T-helper 2 cell treated with Interferon-gamma antibody and Interleukin-4, amounts not matched to agents 5 μg/mL and 100 μg/mL, for 36 hours (primary cell): ENCODE measurements around the gene MAU2.

ENCODE experiments used
- DNase-seq: peaks from one replicate; pipeline ENCODE4 v3.0.0; 2021; ENCODE audit warnings: low spot score
- H3K27ac Mint-ChIP-seq: one replicate; pipeline ENCODE4 v1.8.0; 2021; ENCODE audit warnings: mild to moderate bottlenecking, mixed read lengths
- H3K27me3 Mint-ChIP-seq: one replicate; pipeline ENCODE4 v1.8.0; 2021; ENCODE audit warnings: low read depth, mixed read lengths
- H3K36me3 Mint-ChIP-seq: one replicate; pipeline ENCODE4 v1.8.0; 2021; ENCODE audit warnings: low read depth, mixed read lengths
- H3K4me1 Mint-ChIP-seq: one replicate; pipeline ENCODE4 v1.8.0; 2021; ENCODE audit warnings: low read depth, mixed read lengths
- H3K4me3 Mint-ChIP-seq: one replicate; pipeline ENCODE4 v1.8.0; 2022; ENCODE audit warnings: mild to moderate bottlenecking, moderate library complexity, mixed read lengths
- H3K9me3 Mint-ChIP-seq: one replicate; pipeline ENCODE4 v1.8.0; 2021; ENCODE audit warnings: mixed read lengths

MAU2 gene, protein sequence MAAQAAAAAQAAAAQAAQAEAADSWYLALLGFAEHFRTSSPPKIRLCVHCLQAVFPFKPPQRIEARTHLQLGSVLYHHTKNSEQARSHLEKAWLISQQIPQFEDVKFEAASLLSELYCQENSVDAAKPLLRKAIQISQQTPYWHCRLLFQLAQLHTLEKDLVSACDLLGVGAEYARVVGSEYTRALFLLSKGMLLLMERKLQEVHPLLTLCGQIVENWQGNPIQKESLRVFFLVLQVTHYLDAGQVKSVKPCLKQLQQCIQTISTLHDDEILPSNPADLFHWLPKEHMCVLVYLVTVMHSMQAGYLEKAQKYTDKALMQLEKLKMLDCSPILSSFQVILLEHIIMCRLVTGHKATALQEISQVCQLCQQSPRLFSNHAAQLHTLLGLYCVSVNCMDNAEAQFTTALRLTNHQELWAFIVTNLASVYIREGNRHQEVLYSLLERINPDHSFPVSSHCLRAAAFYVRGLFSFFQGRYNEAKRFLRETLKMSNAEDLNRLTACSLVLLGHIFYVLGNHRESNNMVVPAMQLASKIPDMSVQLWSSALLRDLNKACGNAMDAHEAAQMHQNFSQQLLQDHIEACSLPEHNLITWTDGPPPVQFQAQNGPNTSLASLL

DNA sequence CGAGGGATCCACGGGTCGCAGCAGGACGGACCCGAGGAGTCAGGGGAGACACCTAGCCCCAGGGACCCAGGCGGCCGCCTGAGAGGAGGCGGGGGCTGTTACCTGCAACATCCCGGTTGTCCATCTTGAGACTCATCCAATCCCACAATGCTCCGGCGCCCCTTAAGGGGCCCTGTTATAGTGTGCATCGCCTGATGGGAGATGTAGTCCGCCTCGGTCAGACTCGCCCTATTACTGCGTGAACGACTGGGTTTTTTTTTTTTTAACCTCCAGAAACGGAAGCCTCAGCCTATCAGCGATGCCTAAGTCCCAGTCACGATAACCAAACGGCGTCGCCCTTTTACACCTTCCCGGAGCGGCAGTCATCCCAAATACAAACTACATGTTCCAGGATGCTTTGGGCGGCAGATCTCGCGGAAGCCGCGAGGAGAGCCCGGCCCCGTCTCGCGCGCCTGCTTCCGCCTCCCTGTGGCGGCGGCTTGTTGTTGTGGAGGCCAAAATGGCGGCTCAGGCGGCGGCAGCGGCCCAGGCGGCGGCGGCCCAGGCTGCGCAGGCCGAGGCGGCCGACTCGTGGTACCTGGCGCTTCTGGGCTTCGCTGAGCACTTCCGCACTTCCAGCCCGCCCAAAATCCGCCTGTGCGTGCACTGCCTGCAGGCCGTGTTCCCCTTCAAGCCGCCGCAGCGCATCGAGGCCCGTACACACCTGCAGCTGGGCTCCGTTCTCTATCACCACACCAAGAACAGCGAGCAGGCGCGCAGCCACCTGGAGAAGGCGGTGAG, at the start of gene MAU2, which contains the start of gene SUGP1:
Gene MAU2, plus strand, starts transcription at position 469 of the 780 bp plus-strand sequence. Its CDS starts 31 bp downstream, at position 500.
Gene SUGP1, minus strand, starts transcription at position 149 of the 780 bp plus-strand sequence. Its CDS starts 13 bp downstream, at position 136.
- no peaks in the 10 kb centered on the region for H3K9me3 Mint-ChIP-seq
- H3K27ac Mint-ChIP-seq: peak within 1 kb of the TSS; percentile 99
- DNase-seq: peak; percentile 93
- H3K4me1 Mint-ChIP-seq: peaks cover 21% of the 10 kb centered on the region
- peak within 1 kb of the TSS; percentile 98 for H3K4me3 Mint-ChIP-seq
- no peaks in the 10 kb centered on the region for H3K27me3 Mint-ChIP-seq
- H3K36me3 Mint-ChIP-seq: peaks cover 32% of the 10 kb centered on the region

DNA sequence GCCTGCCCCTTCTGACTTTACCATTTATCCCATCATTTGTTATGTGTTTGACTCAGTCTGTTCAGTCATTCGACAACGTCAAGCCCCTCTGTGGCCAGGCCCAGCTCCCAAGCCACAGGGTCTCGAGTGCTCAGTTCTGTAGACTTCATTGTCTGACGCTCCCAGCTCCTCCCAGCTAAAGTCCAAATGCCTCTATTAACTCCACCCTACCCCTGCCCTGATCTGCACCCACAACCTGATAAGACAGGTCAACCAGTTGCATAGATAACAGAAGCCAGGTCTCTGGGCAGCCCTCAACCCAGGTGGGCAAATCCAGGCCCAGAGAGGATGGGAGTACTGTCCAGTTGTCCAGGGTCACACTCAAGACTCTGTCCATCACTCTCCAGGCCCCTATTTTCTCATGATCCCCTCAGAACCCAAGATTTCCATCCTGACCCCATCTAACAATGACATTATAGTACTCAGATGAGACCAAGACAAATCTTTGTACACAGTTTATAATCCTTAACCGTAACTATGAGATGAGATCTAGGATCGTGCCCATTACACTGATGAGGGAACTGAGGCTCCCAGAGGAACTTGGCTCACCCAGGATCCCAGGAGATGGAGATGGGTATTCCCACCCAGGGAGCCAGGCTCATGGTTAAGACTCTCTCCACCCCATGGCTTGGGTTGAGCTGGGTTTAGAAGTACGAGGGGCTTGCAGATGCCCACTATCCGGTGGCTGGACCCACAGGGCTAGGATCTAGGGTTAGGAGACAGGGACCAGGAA, 48.6 kb upstream of the MAU2 start:
- Mint-ChIP-seq H3K4me3 (no peak overlapping the region), H3K27ac (no peak overlapping the region), H3K4me1 (no peaks in the 10 kb centered on the region), H3K36me3 (peaks cover 9% of the 10 kb centered on the region), H3K27me3 (peaks cover 20% of the 10 kb centered on the region), H3K9me3 (no peaks in the 10 kb centered on the region)
- no peak for DNase-seq

DNA sequence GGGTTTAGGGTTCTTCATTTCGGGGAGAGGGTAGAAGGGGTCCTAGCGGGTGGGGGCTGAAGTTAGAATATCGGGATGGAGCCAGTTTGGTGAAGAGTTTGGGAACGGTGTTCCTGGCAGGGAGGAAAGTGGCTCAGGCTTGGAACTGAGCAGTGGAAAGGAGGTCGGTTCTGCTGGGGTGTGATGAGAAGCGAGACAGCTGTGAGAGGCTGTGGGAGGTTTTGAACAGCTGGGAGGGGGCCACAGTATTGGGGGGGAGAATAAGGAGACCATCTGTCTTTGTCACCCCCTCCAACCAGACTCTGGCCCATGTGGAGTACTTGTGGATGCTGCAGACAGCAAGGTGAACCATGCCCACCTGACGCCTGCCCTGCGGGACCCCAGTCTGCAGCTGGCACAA, 46.5 kb upstream of the MAU2 start:
- Mint-ChIP-seq H3K36me3 (peaks cover 15% of the 10 kb centered on the region), H3K4me3 (no peak overlapping the region), H3K4me1 (no peaks in the 10 kb centered on the region), H3K27me3 (peaks cover 20% of the 10 kb centered on the region), H3K27ac (no peak overlapping the region), H3K9me3 (no peaks in the 10 kb centered on the region)
- no peak for DNase-seq

DNA sequence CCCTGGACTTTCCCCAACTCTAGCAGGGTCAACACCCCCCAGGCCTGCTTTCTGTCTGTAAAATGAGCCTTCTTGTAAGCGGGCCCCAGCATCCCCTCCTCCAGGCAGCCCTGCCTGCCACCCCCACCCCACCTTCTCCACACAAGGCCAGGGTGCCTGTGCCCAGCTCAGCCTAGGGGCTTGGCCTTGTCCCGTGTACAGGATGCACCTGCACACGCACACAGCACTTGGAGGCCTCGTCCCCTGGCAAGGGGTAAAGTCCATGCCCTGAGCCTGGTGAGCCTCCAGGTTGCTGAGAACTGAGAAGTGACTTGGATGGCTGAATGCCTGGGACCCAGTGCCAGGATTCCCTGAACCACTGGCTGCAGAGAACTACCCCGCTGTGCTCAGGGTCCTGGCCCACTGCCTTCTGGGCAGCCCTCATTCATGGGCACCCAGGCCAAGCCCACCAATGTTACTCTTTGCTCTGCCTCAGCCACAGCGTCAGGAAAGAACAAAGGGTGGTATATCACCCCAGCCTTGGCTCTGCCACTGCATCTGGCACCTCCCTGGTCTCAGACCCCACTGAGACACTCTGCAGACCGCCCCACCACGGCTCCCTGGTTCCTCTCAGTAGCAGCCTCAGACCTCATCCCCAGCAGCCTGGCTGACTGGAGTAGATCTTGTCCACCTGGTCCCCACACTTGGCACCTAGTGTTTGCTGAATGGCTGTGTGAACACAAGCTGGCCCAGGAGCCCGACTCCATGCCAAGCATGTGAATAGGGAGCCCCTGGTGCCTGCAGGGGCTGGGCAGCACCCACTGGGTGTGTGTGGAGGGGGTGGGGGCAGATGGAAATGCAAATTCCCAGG, 45.7 kb upstream of the MAU2 start:
- Mint-ChIP-seq H3K36me3 (peaks cover 15% of the 10 kb centered on the region), H3K27me3 (peaks cover 20% of the 10 kb centered on the region), H3K4me3 (no peak overlapping the region), H3K9me3 (no peaks in the 10 kb centered on the region), H3K4me1 (no peaks in the 10 kb centered on the region), H3K27ac (no peak overlapping the region)
- DNase-seq: no peak

DNA sequence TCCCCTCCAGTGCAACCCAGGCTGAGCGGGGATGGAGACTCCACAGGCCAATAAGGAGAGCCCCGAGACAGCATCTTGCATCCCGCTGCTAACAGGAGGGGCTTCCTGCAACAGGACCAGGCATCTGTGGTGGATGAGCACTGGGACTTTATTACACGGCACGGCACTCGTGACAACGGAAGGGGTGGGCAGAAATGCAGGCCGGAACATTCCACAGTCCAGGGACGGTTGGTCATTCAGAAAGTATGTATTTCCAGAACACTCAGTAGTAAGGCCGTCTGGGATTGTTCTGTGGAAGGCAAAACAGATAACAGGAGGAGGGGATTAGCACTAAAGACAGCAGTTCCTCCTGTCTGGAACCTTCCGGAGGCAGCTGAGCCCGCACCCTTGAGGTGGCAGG, 44.2 kb upstream of the MAU2 start:
- Mint-ChIP-seq H3K36me3 (peaks cover 19% of the 10 kb centered on the region), H3K4me3 (no peak overlapping the region), H3K27ac (no peak overlapping the region), H3K9me3 (no peaks in the 10 kb centered on the region), H3K4me1 (no peaks in the 10 kb centered on the region), H3K27me3 (peaks cover 20% of the 10 kb centered on the region)
- no peak for DNase-seq

DNA sequence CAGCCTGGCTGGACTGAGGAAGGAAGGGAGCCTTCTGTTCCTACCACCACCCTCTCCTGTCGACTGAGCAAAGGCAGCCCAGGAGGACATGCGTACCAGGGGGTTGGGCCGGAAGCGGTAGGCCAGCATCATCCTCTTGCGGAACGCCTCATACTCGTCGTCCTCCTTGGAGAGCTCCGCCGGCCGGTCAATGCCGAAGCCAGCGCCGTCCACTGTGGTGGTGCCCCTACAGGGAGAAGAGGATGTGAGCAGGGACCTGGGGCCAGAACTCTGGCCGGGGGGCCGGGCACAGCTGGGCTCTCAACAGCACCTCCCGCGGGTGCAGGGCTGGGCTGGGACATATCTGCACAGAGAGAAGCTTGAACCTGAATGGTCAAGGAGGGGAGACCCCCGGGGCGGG, 43.8 kb upstream of the MAU2 start:
- H3K27ac Mint-ChIP-seq: no peak overlapping the region
- peaks cover 21% of the 10 kb centered on the region for H3K36me3 Mint-ChIP-seq
- no peaks in the 10 kb centered on the region for H3K9me3 Mint-ChIP-seq
- no peak for DNase-seq
- peaks cover 18% of the 10 kb centered on the region for H3K27me3 Mint-ChIP-seq
- H3K4me1 Mint-ChIP-seq: no peaks in the 10 kb centered on the region
- no peak overlapping the region for H3K4me3 Mint-ChIP-seq

DNA sequence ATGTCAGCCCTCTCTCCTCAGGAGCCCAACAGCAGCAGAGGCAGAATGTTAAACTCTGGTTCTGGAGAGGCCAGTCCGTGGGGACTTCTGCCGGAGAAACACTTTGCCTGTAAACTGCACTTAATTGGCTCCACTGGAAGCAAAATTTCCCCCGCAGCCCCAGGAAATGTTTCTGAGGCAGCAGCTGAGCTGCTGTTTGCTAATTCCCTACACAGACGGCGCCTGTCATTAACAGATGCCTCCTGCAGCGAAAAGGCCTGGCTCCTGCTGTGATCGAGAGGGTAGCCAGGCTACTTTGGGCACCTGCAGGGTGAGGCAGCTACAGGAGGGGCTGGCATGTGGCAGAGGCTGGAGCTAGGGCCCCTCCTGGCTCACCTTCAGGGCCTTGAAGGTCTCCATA, 42.3 kb upstream of the MAU2 start:
- Mint-ChIP-seq H3K27me3 (peaks cover 10% of the 10 kb centered on the region), H3K27ac (no peak overlapping the region), H3K4me1 (no peaks in the 10 kb centered on the region), H3K9me3 (no peaks in the 10 kb centered on the region), H3K4me3 (no peak overlapping the region), H3K36me3 (peaks cover 21% of the 10 kb centered on the region)
- no peak for DNase-seq

DNA sequence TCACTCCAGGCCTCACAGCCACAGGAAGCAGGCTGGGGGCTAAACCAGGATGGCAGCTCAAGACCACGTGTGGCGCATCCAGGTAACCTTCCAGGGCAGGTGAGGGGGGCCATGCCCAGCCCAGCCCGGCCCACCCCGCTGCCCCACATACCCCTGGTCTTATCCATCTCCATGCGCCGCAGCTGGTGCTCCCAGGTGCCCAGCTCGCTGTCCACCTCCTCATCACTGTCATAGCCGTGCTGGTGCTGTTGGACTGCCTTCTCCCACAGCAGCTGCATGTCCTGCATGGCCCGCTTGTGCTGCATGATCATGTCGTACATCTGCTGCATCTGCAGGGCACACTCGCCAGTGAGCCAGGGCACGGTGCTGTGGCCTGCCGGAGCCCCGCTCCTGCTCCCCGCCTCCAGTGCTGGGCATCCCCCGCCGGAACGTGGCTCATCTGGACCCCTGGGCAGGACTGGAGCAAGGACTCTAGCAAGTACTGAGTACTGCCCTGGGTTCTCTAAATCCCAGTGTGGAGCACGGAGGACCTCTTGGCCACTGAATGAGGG, 41.5 kb upstream of the MAU2 start:
- Mint-ChIP-seq H3K4me1 (no peaks in the 10 kb centered on the region), H3K4me3 (no peak overlapping the region), H3K36me3 (peaks cover 20% of the 10 kb centered on the region), H3K27me3 (peaks cover 2% of the 10 kb centered on the region), H3K27ac (no peak overlapping the region), H3K9me3 (no peaks in the 10 kb centered on the region)
- DNase-seq: no peak

DNA sequence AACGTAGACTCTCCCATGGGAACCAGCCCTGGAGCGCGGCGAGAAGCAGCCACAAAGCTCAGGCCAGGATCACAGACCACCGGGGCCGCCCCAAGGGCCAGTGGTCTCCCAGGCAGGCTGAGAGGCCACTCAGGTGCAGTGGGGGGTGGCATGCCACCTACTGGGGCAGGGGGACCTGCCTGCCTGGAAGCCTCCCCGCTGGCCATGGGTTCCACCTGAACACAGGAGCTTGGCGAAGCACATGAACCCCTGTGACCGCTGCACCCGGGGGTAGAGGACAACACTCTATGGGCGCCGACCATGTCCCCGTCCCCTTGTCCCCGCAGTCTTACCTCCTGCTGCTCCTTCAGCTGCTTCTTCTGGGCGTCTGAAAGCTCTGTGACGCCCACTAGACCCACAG, 40.8 kb upstream of the MAU2 start:
- Mint-ChIP-seq H3K27ac (no peak overlapping the region), H3K36me3 (peaks cover 25% of the 10 kb centered on the region), H3K27me3 (no peaks in the 10 kb centered on the region), H3K4me3 (no peak overlapping the region), H3K9me3 (no peaks in the 10 kb centered on the region), H3K4me1 (no peaks in the 10 kb centered on the region)
- no peak for DNase-seq

DNA sequence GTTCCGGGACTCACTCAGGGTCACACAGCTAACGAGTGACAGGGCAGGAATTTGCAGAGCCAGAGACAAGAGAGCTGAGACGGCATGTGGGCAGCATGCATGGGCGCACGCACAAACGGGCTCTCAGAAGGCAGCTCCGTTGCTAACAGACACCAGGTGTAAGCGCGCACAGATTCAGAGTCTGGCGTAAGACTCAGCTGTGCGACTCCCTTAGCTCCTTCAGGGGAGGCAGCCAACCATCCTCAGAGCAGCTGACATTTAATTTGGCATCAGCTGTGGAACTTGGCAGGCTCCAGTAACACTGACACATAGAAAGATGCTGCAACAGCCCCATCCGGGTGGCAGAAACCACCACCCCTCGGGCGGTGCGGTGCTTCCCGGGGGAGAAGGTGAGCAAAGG, 40.1 kb upstream of the MAU2 start:
- Mint-ChIP-seq H3K36me3 (peaks cover 27% of the 10 kb centered on the region), H3K27me3 (no peaks in the 10 kb centered on the region), H3K9me3 (no peaks in the 10 kb centered on the region), H3K27ac (no peak overlapping the region), H3K4me1 (no peaks in the 10 kb centered on the region), H3K4me3 (no peak overlapping the region)
- DNase-seq: no peak

DNA sequence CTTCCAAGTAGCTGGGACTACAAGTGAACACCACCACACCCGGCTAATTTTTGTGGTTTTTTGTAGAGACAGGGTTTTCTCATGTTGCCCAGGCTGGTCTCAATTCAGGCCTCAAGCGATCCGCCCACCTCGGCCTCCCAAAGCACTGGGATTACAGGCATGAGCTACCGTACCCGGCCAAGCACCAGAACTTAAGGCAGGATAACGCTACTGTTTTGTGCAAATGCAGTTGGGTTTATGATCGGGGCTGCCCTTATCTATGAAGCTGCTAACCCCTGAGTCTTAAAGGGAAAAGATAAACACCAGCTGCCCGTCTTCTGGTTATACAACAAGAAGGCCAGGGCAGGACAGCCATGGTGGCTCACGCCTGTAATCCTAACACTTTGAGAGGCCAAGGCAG, 34.9 kb upstream of the MAU2 start:
- H3K27me3 Mint-ChIP-seq: no peaks in the 10 kb centered on the region
- no peak for DNase-seq
- no peak overlapping the region for H3K4me3 Mint-ChIP-seq
- H3K4me1 Mint-ChIP-seq: no peaks in the 10 kb centered on the region
- no peaks in the 10 kb centered on the region for H3K9me3 Mint-ChIP-seq
- no peak overlapping the region for H3K27ac Mint-ChIP-seq
- peaks cover 25% of the 10 kb centered on the region for H3K36me3 Mint-ChIP-seq

DNA sequence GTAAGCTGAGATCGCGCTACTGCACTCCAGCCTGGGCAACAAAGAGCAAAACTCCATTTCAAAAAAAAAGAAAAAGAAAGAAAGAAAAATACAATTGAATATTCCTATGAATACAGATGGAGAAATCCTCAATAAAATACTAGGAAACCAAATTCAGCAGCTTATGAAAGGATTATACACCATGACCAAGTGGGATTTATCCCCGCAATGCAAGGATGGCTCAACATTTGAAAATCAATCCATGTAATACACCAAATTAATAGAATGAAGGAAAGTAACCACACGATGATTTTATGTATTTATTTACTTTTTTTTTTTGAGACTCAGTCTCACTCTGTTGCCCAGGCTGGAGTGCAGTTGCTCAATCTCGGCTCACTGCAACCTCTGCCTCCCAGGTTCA, 28.0 kb upstream of the MAU2 start:
- Mint-ChIP-seq H3K4me3 (no peak overlapping the region), H3K27ac (no peak overlapping the region), H3K4me1 (no peaks in the 10 kb centered on the region), H3K9me3 (no peaks in the 10 kb centered on the region), H3K36me3 (peaks cover 45% of the 10 kb centered on the region), H3K27me3 (no peaks in the 10 kb centered on the region)
- no peak for DNase-seq

DNA sequence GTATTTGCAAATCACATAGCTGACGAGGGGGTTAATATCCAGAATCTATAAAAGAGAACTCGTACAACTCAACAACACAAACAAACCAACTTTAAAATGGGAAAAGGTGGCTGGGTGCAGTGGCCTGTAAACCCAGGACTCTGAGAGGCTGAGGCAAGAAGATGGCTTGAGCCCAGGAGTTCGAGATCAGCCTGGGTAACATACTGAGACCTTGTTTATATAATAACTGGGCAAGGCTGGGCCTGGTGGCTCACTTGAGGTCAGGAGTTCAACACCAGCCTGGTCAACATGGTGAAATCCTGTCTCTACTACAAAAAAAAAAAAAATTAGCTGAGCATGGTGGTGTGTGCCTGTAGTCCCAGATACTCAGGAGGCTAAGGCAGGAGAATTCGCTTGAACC, 25.7 kb upstream of the MAU2 start:
- DNase-seq: no peak
- peaks cover 43% of the 10 kb centered on the region for H3K36me3 Mint-ChIP-seq
- no peak overlapping the region for H3K4me3 Mint-ChIP-seq
- no peaks in the 10 kb centered on the region for H3K27me3 Mint-ChIP-seq
- no peak overlapping the region for H3K27ac Mint-ChIP-seq
- no peaks in the 10 kb centered on the region for H3K4me1 Mint-ChIP-seq
- H3K9me3 Mint-ChIP-seq: no peaks in the 10 kb centered on the region
